Prostate gland (tissue), 2 donors: ENCODE data around the gene SUN3.

ENCODE experiments used
- POLR2A ChIP-seq: fragments of 450-650 bp; IDR thresholded peaks from one replicate; pipeline ENCODE4 v1.6.1; 2016; ENCODE audit warnings: antibody characterized with exemption, mild to moderate bottlenecking
- POLR2AphosphoS5 ChIP-seq: sonication (generic); formaldehyde crosslinking; IDR thresholded peaks from one replicate; pipeline ENCODE4 v1.6.1; 2017; ENCODE audit warnings: antibody characterized with exemption
- TF ChIP-seq, protein P1 (sequence below), 4 experiments: fragments of 200-600 bp in 2 of 4; fragments of 450-650 bp in 2 of 4; sonication (generic) in 2 of 4; IDR thresholded peaks; 1 replicate in 3 of 4; 2 replicates in 1 of 4; pipeline ENCODE4 v1.5.1; 2016 to 2019; ENCODE audit warnings: antibody characterized with exemption in 4 of 4, mild to moderate bottlenecking in 2 of 4, moderate library complexity in 2 of 4

DNA sequence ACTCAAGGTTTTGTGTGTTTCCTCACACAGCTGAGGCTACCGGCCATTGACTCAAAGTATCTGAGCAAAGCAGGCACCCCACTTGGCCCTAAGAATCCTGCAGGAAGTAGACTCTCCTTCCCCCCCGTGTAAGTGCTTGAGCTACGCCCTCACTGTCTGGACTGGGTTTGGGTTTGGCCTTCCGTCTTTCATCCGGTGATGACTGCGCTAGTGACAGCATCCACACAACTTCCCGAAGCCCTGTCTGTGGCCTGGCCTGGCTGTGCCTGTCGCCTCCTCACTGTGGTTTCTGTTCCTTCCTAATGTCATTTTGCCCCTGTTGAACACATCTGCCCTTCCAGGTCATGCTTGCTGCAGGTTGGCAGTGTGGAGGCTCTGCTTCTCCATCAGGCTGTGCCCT lies 20.9 kb upstream of the SUN3 start:
- TF ChIP-seq, protein P1, sequence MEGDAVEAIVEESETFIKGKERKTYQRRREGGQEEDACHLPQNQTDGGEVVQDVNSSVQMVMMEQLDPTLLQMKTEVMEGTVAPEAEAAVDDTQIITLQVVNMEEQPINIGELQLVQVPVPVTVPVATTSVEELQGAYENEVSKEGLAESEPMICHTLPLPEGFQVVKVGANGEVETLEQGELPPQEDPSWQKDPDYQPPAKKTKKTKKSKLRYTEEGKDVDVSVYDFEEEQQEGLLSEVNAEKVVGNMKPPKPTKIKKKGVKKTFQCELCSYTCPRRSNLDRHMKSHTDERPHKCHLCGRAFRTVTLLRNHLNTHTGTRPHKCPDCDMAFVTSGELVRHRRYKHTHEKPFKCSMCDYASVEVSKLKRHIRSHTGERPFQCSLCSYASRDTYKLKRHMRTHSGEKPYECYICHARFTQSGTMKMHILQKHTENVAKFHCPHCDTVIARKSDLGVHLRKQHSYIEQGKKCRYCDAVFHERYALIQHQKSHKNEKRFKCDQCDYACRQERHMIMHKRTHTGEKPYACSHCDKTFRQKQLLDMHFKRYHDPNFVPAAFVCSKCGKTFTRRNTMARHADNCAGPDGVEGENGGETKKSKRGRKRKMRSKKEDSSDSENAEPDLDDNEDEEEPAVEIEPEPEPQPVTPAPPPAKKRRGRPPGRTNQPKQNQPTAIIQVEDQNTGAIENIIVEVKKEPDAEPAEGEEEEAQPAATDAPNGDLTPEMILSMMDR (IDR thresholded peaks at IDR 0.05), result no peak
- no peak for TF ChIP-seq POLR2A
- no peak for TF ChIP-seq POLR2AphosphoS5
